ENCODE data around the gene CCM2L. TPM values are rescaled to one million over a fixed set of nuclear protein-coding genes. Genes with fewer than 3 reads are reported as not detected.

The CCM2L gene
- total and polyA plus RNA-seq, 2 of the 4 experiments (the other 2 are of a cell fraction): not detected

DNA sequence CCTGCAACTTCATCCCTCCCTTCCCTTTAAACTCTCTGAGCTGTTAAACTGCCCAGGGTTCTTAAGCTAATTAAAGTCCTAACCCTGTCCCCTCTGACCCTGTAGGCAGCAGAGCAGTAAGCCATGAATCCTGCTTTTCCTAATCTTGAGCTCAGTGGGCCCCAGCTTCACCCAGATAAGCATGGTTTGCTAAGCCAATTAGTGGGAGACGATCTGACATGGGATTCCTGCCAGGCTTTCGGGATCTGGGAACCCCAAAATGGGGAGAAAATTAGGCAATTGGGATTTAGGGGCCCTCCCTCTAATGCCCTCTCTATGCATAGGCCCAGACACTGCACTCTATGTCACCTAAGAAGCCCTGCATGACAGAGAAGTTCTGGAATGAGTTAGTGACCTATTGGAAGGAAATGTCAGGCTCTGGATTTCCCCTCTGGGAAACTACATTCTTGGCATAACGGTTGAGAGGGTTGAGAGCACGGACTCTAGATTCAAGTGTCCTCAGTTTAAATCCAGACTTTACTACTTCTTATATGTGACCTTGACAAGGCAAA, 37.7 kb upstream of the CCM2L start:
- dilution Hi-C loops (cut with HindIII; ENCODE audit: low sequenced_read_pairs, unreplicated experiment): no loop called here

More for the DNA sequence above, 37.7 kb upstream of the CCM2L start:
- DNase-seq: peak; percentile 36
- H3K14ac ChIP-seq (replicated peaks; ENCODE audit: low read depth, low read length): no peak overlapping the region
- CTCF ChIA-PET: interaction anchor here (0.9 kb wide), 1 partner anchor 21 kb away, joined by 4 read pairs; the partner anchor contains the start of gene PDRG1
- H3K27ac ChIP-seq (ENCODE audit: insufficient read depth, low read length): no peak overlapping the region
- H3K56ac ChIP-seq (ENCODE audit: extremely low read depth, insufficient read depth, low read length): no peak overlapping the region
- no peak overlapping the region for H3K23ac ChIP-seq (ENCODE audit: low read depth, low read length)
- H2BK5ac ChIP-seq (ENCODE audit: low read depth, low read length, poor library complexity, severe bottlenecking): no peak overlapping the region
- BruUV-seq (replicated peaks): no TSS peak
- H3K4me1 ChIP-seq (ENCODE audit: control insufficient read depth, insufficient read depth, low read length): no peaks in the 10 kb centered on the region; the same call in 1 of the 2 replicates
- ATAC-seq (ENCODE audit: low read depth): no peak
- H2BK20ac ChIP-seq (ENCODE audit: low read depth, low read length): no peak overlapping the region
- H3K36me3 ChIP-seq (ENCODE audit: control insufficient read depth, insufficient read depth, low read length): no peaks in the 10 kb centered on the region
- H3K79me1 ChIP-seq (ENCODE audit: low read depth in 1 of 2, low read length in 2 of 2): no peaks in the 10 kb centered on the region
- no peak overlapping the region for H4K5ac ChIP-seq (ENCODE audit: low read depth, low read length)
- H3K18ac ChIP-seq (ENCODE audit: low read depth, low read length): no peak overlapping the region
- TF ChIP-seq MXI1 (IDR thresholded peaks at IDR 0.05; ENCODE audit: borderline replicate concordance, low read depth, low read length): no peak
- no peak for TF ChIP-seq FOS (IDR thresholded peaks at IDR 0.05; ENCODE audit: low read depth, low read length)
- TF ChIP-seq, protein P1, sequence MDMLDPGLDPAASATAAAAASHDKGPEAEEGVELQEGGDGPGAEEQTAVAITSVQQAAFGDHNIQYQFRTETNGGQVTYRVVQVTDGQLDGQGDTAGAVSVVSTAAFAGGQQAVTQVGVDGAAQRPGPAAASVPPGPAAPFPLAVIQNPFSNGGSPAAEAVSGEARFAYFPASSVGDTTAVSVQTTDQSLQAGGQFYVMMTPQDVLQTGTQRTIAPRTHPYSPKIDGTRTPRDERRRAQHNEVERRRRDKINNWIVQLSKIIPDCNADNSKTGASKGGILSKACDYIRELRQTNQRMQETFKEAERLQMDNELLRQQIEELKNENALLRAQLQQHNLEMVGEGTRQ (IDR thresholded peaks at IDR 0.05; ENCODE audit: low read depth, low read length): no peak
- TF ChIP-seq RCOR1 (IDR thresholded peaks at IDR 0.05; ENCODE audit: insufficient replicate concordance, low read length): no peak
- TF ChIP-seq SMC3 (IDR thresholded peaks at IDR 0.05; ENCODE audit: low read depth, low read length): no peak
- no peak for TF ChIP-seq RFX5 (IDR thresholded peaks at IDR 0.05; ENCODE audit: low read depth, low read length)
- TF ChIP-seq, protein P2, sequence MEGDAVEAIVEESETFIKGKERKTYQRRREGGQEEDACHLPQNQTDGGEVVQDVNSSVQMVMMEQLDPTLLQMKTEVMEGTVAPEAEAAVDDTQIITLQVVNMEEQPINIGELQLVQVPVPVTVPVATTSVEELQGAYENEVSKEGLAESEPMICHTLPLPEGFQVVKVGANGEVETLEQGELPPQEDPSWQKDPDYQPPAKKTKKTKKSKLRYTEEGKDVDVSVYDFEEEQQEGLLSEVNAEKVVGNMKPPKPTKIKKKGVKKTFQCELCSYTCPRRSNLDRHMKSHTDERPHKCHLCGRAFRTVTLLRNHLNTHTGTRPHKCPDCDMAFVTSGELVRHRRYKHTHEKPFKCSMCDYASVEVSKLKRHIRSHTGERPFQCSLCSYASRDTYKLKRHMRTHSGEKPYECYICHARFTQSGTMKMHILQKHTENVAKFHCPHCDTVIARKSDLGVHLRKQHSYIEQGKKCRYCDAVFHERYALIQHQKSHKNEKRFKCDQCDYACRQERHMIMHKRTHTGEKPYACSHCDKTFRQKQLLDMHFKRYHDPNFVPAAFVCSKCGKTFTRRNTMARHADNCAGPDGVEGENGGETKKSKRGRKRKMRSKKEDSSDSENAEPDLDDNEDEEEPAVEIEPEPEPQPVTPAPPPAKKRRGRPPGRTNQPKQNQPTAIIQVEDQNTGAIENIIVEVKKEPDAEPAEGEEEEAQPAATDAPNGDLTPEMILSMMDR (conservative IDR thresholded peaks at IDR 0.05; ENCODE audit: low read depth, low read length): no peak
- TF ChIP-seq BHLHE40 (IDR thresholded peaks at IDR 0.05; ENCODE audit: low read depth, low read length): no peak
- TF ChIP-seq, protein P3, sequence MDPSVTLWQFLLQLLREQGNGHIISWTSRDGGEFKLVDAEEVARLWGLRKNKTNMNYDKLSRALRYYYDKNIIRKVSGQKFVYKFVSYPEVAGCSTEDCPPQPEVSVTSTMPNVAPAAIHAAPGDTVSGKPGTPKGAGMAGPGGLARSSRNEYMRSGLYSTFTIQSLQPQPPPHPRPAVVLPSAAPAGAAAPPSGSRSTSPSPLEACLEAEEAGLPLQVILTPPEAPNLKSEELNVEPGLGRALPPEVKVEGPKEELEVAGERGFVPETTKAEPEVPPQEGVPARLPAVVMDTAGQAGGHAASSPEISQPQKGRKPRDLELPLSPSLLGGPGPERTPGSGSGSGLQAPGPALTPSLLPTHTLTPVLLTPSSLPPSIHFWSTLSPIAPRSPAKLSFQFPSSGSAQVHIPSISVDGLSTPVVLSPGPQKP (IDR thresholded peaks at IDR 0.05; ENCODE audit: borderline replicate concordance, low read depth, low read length): no peak
- TF ChIP-seq MAZ (IDR thresholded peaks at IDR 0.05; ENCODE audit: borderline replicate concordance, low read depth, low read length): no peak
- no peak for TF ChIP-seq RAD21 (IDR thresholded peaks at IDR 0.05; ENCODE audit: low read length)
- in situ Hi-C loops (cut with MboI; ENCODE audit: low sequenced_read_pairs): no loop called here
- H2AK5ac ChIP-seq (ENCODE audit: low read depth, low read length): no peak overlapping the region
- H3K4me3 ChIP-seq (ENCODE audit: insufficient read depth, low read depth, low read length): no peak overlapping the region
- no peak overlapping the region for H2AK9ac ChIP-seq (replicated peaks; ENCODE audit: low read depth, low read length, poor library complexity)
- peaks cover 6% of the 10 kb centered on the region; the same call in 1 of the 2 replicates for H4K20me1 ChIP-seq (ENCODE audit: insufficient read depth, low read length)
- no peaks in the 10 kb centered on the region for H3K9me1 ChIP-seq (ENCODE audit: insufficient read depth, low read length)
- H2BK120ac ChIP-seq (ENCODE audit: low read depth, low read length): no peak overlapping the region
- no peak overlapping the region for H4K91ac ChIP-seq (ENCODE audit: insufficient read depth, low read depth, low read length)
- WGBS, 2 experiments (ENCODE audit: extremely low coverage in 2 of 2, insufficient read length in 1 of 2): no CpG with 5 or more reads among the region's 4 CpGs
- H3K9me3 ChIP-seq (ENCODE audit: control insufficient read depth, insufficient read depth, low read length): no peaks in the 10 kb centered on the region
- H4K8ac ChIP-seq (ENCODE audit: low read depth in 2 of 2, low read length in 2 of 2): no peak overlapping the region
- intact Hi-C loops (cut with micrococcal nuclease): no loop called here
- H3K4ac ChIP-seq (ENCODE audit: low read depth, low read length): no peak overlapping the region
- no peak overlapping the region for H2BK15ac ChIP-seq (ENCODE audit: low read depth, low read length)
- H3K4me2 ChIP-seq (ENCODE audit: low read depth, low read length): no peak overlapping the region
- POLR2A ChIA-PET (ENCODE audit: unreplicated experiment): no interaction called here
- no peak overlapping the region for H2AFZ ChIP-seq (replicated peaks; ENCODE audit: low read length, poor library complexity)
- H3K9ac ChIP-seq (ENCODE audit: low read depth, low read length): no peak overlapping the region
- H3K27me3 ChIP-seq (ENCODE audit: control insufficient read depth, insufficient read depth, low read length): peaks cover 38% of the 10 kb centered on the region
